Neural cell (in vitro differentiated cells): Measurements from ENCODE around the gene SH3TC1.

Experiments used
- POLR2AphosphoS5 ChIP-seq: IDR thresholded peaks from 2 replicates; pipeline ENCODE4 v1.6.1; 2012
- SMC3 ChIP-seq: fragments of 450-650 bp; conservative IDR thresholded peaks from 2 replicates; pipeline ENCODE4 v1.6.1; 2014; ENCODE audit warnings: antibody characterized with exemption, mild to moderate bottlenecking, moderate library complexity; ENCODE audit not compliant: poor library complexity

GRCh38 chr4:8285976-8286718, 87.1 kb downstream of the SH3TC1 start:
- TF ChIP-seq SMC3, result no peak
- TF ChIP-seq POLR2AphosphoS5, result no peak
